Hepatocyte (in vitro differentiated cells): ENCODE data around the gene HOXC6. TPM values are rescaled to one million over a fixed set of nuclear protein-coding genes. Genes with fewer than 3 reads are reported as not detected.

Experiments used
- DNase-seq: peaks from one replicate; pipeline ENCODE4 v3.0.0-alpha.2; 2016; ENCODE audit warnings: low spot score
- H2AFZ ChIP-seq: fragments of 200-600 bp; sonication (generic); 2 replicates; pipeline ENCODE4 v1.6.0; 2016; ENCODE audit warnings: antibody characterized with exemption, mild to moderate bottlenecking
- H3K27ac ChIP-seq: fragments of 200-600 bp; sonication (generic); 2 replicates; pipeline ENCODE4 v1.5.1; 2016; ENCODE audit warnings: mild to moderate bottlenecking
- H3K27me3 ChIP-seq: fragments of 200-600 bp; sonication (generic); 2 replicates; pipeline ENCODE4 v1.6.1; 2016
- H3K36me3 ChIP-seq: fragments of 200-600 bp; sonication (generic); replicated peaks from 2 replicates; pipeline ENCODE4 v1.5.1; 2016; ENCODE audit warnings: low read depth; ENCODE audit not compliant: insufficient read depth
- H3K4me1 ChIP-seq: fragments of 200-600 bp; sonication (generic); 2 replicates; pipeline ENCODE4 v1.5.1; 2016; ENCODE audit warnings: mild to moderate bottlenecking, moderate library complexity; ENCODE audit not compliant: insufficient read depth
- H3K4me2 ChIP-seq: fragments of 200-600 bp; sonication (generic); 2 replicates; pipeline ENCODE4 v1.6.0; 2016
- H3K4me3 ChIP-seq: fragments of 200-600 bp; sonication (generic); 2 replicates; pipeline ENCODE4 v1.5.1; 2016; ENCODE audit warnings: mild to moderate bottlenecking
- H3K79me2 ChIP-seq: fragments of 200-600 bp; sonication (generic); 2 replicates; pipeline ENCODE4 v1.6.0; 2017; ENCODE audit warnings: mild to moderate bottlenecking
- H3K9me2 ChIP-seq: fragments of 200-600 bp; sonication (generic); replicated peaks from 2 replicates; pipeline ENCODE4 v1.6.0; 2017; ENCODE audit warnings: mild to moderate bottlenecking; ENCODE audit not compliant: insufficient read depth
- H3K9me3 ChIP-seq: fragments of 200-600 bp; sonication (generic); 2 replicates; pipeline ENCODE4 v1.5.1; 2016; ENCODE audit warnings: low read depth, mild to moderate bottlenecking
- H4K20me1 ChIP-seq: fragments of 200-600 bp; sonication (generic); 2 replicates; pipeline ENCODE4 v1.6.0; 2016; ENCODE audit warnings: mild to moderate bottlenecking; ENCODE audit not compliant: insufficient read depth, poor library complexity, severe bottlenecking
- EZH2 ChIP-seq: fragments of 200-600 bp; sonication (generic); IDR thresholded peaks from 2 replicates; pipeline ENCODE4 v1.6.1; 2016; ENCODE audit warnings: antibody characterized with exemption, mild to moderate bottlenecking, borderline replicate concordance
- EZH2phosphoT487 ChIP-seq: fragments of 200-600 bp; sonication (generic); IDR thresholded peaks from one replicate; pipeline ENCODE4 v1.6.1; 2018; ENCODE audit warnings: antibody characterized with exemption, mild to moderate bottlenecking, low read depth, moderate library complexity; ENCODE audit not compliant: unreplicated experiment, severe bottlenecking
- WGBS: methylation state at CpG from one replicate; pipeline ENCODE4 v1.1.6; 2016; ENCODE audit warnings: low lambda C conversion rate; ENCODE audit errors: missing lambda C conversion rate; 5-methylcytosine and 5-hydroxymethylcytosine counted together
- polyA plus RNA-seq: library from polyadenylated mRNA; unstranded; fragments of >200 nt; fragmentation: Nextera tagmentation; extraction: Ambion mirVana; gene quantifications from 2 replicates; pipeline ENCODE4 v1.2.1, GENCODE V29; 2016
- total RNA-seq: library from RNA; depleted of rRNA; stranded (reverse); fragments of >200 nt; gene quantifications from 2 replicates; pipeline ENCODE4 v1.2.3, GENCODE V29; 2014
- TF ChIP-seq, protein P1 (sequence below): fragments of 200-600 bp; sonication (generic); IDR thresholded peaks from 2 replicates; pipeline ENCODE4 v1.5.1; 2016; ENCODE audit warnings: antibody characterized with exemption, mild to moderate bottlenecking; ENCODE audit not compliant: poor library complexity

Gene HOXC6
- total and polyA plus RNA-seq, 2 experiments from 2014 or later, result 4.5 to 11.1 TPM

DNA sequence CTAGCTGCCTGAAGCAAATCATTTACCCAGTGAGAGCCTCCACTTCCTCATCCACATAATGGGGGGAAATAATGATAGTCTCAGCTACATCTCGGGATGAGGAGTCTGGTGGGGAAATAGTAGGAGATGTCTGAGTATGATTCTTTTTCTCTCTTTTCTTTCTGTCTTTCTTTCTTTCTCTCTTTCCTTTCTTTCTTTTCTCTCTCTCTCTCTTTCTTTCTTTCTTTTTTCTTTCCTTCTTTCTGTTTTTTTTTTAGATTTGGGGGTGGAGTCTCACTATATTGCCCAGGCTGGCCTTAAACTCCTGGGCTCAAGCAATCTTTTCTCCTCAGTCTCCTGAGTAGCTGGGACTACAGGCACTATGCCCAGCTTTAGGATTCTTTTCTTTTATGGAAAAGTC is 38.2 kb downstream of the HOXC6 start:
- H3K79me2 ChIP-seq, result no peaks in the 10 kb centered on the region
- no peak overlapping the region for H3K27ac ChIP-seq
- no peaks in the 10 kb centered on the region for H3K9me2 ChIP-seq
- H2AFZ ChIP-seq, result no peak overlapping the region
- H4K20me1 ChIP-seq, result no peaks in the 10 kb centered on the region
- H3K27me3 ChIP-seq, result peaks cover 28% of the 10 kb centered on the region
- H3K9me3 ChIP-seq, result no peaks in the 10 kb centered on the region
- WGBS, result 95% methylated on average over 1 of the region's 1 CpG
- H3K4me1 ChIP-seq, result no peaks in the 10 kb centered on the region
- TF ChIP-seq, protein P1, sequence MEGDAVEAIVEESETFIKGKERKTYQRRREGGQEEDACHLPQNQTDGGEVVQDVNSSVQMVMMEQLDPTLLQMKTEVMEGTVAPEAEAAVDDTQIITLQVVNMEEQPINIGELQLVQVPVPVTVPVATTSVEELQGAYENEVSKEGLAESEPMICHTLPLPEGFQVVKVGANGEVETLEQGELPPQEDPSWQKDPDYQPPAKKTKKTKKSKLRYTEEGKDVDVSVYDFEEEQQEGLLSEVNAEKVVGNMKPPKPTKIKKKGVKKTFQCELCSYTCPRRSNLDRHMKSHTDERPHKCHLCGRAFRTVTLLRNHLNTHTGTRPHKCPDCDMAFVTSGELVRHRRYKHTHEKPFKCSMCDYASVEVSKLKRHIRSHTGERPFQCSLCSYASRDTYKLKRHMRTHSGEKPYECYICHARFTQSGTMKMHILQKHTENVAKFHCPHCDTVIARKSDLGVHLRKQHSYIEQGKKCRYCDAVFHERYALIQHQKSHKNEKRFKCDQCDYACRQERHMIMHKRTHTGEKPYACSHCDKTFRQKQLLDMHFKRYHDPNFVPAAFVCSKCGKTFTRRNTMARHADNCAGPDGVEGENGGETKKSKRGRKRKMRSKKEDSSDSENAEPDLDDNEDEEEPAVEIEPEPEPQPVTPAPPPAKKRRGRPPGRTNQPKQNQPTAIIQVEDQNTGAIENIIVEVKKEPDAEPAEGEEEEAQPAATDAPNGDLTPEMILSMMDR, result no peak
- TF ChIP-seq EZH2, result no peak
- TF ChIP-seq EZH2phosphoT487, result no peak
- H3K4me3 ChIP-seq, result no peak overlapping the region
- no peak for DNase-seq
- H3K36me3 ChIP-seq, result no peaks in the 10 kb centered on the region
- no peak overlapping the region for H3K4me2 ChIP-seq

DNA sequence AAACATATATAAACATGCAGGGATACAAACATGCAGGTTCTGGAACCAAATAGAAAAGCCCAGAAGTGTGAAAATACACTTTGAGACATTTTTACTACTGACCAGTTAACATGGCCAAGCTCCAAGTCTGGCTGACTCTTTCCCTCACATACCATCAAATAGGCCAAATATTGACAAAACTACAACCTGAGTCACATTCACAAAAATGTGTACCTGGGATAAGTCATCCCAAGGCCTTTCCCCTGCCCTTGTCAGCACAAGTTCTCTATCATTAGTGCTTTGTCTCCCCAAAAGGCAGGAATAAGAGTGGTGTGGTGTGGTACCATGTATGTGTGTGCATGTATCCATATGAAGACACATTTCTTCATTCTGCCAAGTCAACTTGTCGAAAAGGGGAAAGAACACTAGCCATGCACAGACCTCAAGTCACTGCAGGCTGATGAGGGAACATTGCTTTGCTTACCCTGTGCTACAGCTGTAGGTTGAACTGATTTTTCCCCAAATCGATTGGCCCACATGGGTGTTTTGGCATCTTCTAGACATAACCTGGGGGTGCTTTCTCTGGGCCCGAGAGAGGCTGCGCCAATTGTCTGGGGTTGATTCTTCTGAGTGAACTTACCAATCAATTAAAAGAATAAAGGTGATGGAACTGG is 40.3 kb downstream of the HOXC6 start:
- WGBS, result 84% methylated on average over 4 of the region's 4 CpGs

DNA sequence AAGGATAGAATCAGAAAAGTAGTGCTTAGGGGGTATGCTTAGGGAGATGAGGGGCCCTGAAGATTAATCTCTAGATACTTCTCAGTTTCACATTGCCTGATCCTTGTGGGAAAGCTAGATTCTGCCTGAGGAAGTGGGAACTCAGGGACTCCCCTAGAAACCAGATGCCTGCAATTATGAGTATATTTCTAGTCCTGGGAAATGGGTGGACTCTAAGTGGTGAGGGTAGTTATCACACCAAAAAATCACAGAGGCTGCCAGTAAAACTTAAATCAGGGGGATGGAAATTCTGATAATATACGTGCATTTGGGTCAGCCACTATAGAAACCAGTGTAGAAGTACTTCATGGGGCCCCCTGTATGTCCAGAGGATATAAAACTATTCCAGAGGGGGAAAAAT is 43.7 kb downstream of the HOXC6 start:
- no peak overlapping the region for H2AFZ ChIP-seq
- H3K4me1 ChIP-seq, result no peaks in the 10 kb centered on the region
- H3K27me3 ChIP-seq, result peaks cover 8% of the 10 kb centered on the region
- H3K4me3 ChIP-seq, result no peak overlapping the region
- H3K4me2 ChIP-seq, result no peak overlapping the region
- H3K9me3 ChIP-seq, result no peaks in the 10 kb centered on the region
- no peaks in the 10 kb centered on the region for H4K20me1 ChIP-seq
- no peaks in the 10 kb centered on the region for H3K36me3 ChIP-seq
- TF ChIP-seq EZH2 (no peak), EZH2phosphoT487 (no peak)
- TF ChIP-seq, protein P1, result no peak
- DNase-seq, result no peak
- 32% methylated on average over 1 of the region's 1 CpG for WGBS
- H3K79me2 ChIP-seq, result no peaks in the 10 kb centered on the region
- no peaks in the 10 kb centered on the region for H3K9me2 ChIP-seq
- no peak overlapping the region for H3K27ac ChIP-seq

More for the DNA sequence above, 40.3 kb downstream of the HOXC6 start:
- H3K4me2 ChIP-seq, result no peak overlapping the region
- no peaks in the 10 kb centered on the region for H3K36me3 ChIP-seq
- H3K4me3 ChIP-seq, result no peak overlapping the region
- no peaks in the 10 kb centered on the region for H3K9me2 ChIP-seq
- no peaks in the 10 kb centered on the region for H3K79me2 ChIP-seq
- no peaks in the 10 kb centered on the region for H4K20me1 ChIP-seq
- H2AFZ ChIP-seq, result no peak overlapping the region
- H3K4me1 ChIP-seq, result no peaks in the 10 kb centered on the region
- TF ChIP-seq, protein P1, result no peak
- TF ChIP-seq EZH2 (no peak), EZH2phosphoT487 (no peak)
- H3K27ac ChIP-seq, result no peak overlapping the region
- H3K9me3 ChIP-seq, result no peaks in the 10 kb centered on the region
- peaks cover 17% of the 10 kb centered on the region for H3K27me3 ChIP-seq
- no peak for DNase-seq
